ENCODE data around the gene FNDC3A.
A peak's percentile ranks its signal among the peaks of the same experiment; 100 is the strongest.

Gene FNDC3A

GRCh38 chr13:49220036-49220855, 244.5 kb downstream of the FNDC3A start, which contains the start of gene MLNR:
TSS of gene MLNR (plus strand) at chr13:49220338. CDS start at chr13:49220338, 0 bp downstream.
- DNase-seq: no peak

- DNase-seq: no peak
Measured at GRCh38 chr13:49220856-49221589, 245.3 kb downstream of the FNDC3A start.

GRCh38 chr13:49221590-49221965, 245.9 kb downstream of the FNDC3A start:
- no peak for DNase-seq

GRCh38 chr13:49225223-49226042, 249.7 kb downstream of the FNDC3A start:
- DNase-seq: peak; percentile 82

- DNase-seq: no peak
Measured at GRCh38 chr13:49226613-49227012, 250.9 kb downstream of the FNDC3A start.

GRCh38 chr13:49234741-49235140, 259.0 kb downstream of the FNDC3A start:
- DNase-seq: no peak

- DNase-seq: no peak
Measured at GRCh38 chr13:49235856-49236431, 260.2 kb downstream of the FNDC3A start.

GRCh38 chr13:49238621-49239020, 262.9 kb downstream of the FNDC3A start:
- no peak for DNase-seq

- peak; percentile 13 for DNase-seq
Measured at GRCh38 chr13:49240017-49240416, 264.3 kb downstream of the FNDC3A start.

- DNase-seq: no peak
Measured at GRCh38 chr13:49241296-49241695, 265.6 kb downstream of the FNDC3A start.

GRCh38 chr13:49245101-49245500, 269.4 kb downstream of the FNDC3A start:
- DNase-seq: no peak

- DNase-seq: no peak
Measured at GRCh38 chr13:49246850-49247642, 271.3 kb downstream of the FNDC3A start.

GRCh38 chr13:49247643-49248621, 272.2 kb downstream of the FNDC3A start, which contains the start of gene CDADC1:
TSS of gene CDADC1 (plus strand) at chr13:49247925. CDS start at chr13:49248038, 113 bp downstream.
- DNase-seq: peak; percentile 93

- DNase-seq: no peak
Measured at GRCh38 chr13:49248622-49249002, 272.9 kb downstream of the FNDC3A start.

GRCh38 chr13:49251326-49251725, 275.6 kb downstream of the FNDC3A start:
- no peak for DNase-seq

GRCh38 chr13:49253310-49253709, 277.6 kb downstream of the FNDC3A start:
- DNase-seq: no peak

GRCh38 chr13:49254007-49254406, 278.3 kb downstream of the FNDC3A start:
- no peak for DNase-seq

GRCh38 chr13:49256841-49257240, 281.1 kb downstream of the FNDC3A start:
- no peak for DNase-seq

- DNase-seq: no peak
Measured at GRCh38 chr13:49258089-49258796, 282.5 kb downstream of the FNDC3A start.

All from MV-4-11 (cell line).